ENCODE measurements around the gene GTF2H4.

GTF2H4 gene

GRCh38 chr6:30885999-30886896 lies 21.8 kb upstream of the GTF2H4 start:
- TF ChIP-seq ZNF274 (IDR thresholded peaks at IDR 0.05; ENCODE audit: low read depth, low read length): no peak
- H3K4me3 ChIP-seq (ENCODE audit: low read length): no peak overlapping the region

DNA sequence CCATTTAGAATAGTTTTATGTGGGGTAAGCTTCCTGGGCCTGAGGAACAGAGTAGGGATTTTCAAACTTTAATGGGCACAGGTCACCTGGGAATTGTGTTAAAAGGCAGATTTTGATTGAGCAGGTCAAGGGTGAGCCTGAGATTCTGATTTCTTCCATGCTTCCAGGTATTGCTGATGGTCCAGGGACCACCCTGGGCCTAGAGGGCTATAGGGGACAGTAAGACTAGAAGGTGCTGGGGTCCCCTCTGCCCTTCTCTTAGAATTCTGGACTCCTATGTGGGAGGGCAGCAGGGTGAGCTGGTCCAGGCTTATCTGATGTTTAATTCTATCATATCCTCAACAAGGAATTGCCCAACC lies 21.1 kb upstream of the GTF2H4 start:
- TF ChIP-seq ZNF274 (IDR thresholded peaks at IDR 0.05; ENCODE audit: low read depth, low read length): no peak

DNA sequence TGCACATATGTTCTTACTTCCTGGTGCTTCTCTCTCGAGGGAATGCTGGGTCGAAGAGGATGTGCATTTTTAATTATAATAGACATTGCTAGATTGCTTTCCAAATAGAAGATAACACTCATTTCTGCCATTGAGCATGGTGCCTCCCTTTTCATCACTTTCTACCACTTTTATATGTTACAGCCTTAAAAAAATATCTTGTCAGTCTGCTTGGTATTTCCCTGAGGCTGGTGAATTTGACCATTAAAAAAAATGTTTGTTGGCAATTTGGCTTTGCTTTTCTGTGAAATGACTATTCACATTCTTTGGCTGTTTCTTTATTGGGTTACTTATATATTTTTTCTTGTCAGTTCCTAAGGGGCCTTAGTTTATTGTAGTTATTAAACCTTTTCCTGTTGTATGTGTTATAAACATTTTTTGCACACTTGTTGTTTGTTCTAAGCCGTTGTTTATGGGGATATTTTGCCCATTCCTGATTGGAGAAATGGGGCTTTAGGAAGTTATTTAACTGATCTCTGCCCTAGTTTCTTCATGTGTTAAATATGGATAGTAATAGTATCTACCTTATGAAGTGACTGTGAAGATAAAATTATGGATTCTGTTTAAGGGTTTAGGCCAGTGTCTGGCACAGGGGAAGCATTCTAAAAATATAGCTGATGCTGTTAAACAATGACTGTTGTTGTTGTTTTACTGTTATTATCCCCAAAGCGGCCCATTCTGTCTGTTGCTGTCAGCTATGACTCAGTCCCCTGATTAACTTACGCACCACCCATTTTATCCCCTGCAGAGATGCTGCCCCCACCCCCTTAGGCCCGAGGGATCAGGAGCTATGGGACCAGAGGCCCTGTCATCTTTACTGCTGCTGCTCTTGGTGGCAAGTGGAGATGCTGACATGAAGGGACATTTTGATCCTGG lies 19.8 kb upstream of the GTF2H4 start:
- TF ChIP-seq ZNF274 (IDR thresholded peaks at IDR 0.05; ENCODE audit: low read depth, low read length): no peak
- H3K4me3 ChIP-seq (ENCODE audit: low read length): no peak overlapping the region

More for the DNA sequence above, 21.1 kb upstream of the GTF2H4 start:
- H3K4me3 ChIP-seq (ENCODE audit: low read length): no peak overlapping the region

GRCh38 chr6:30888816-30889495 lies 19.1 kb upstream of the GTF2H4 start:
- no peak overlapping the region for H3K4me3 ChIP-seq (ENCODE audit: low read length)
- no peak for TF ChIP-seq ZNF274 (IDR thresholded peaks at IDR 0.05; ENCODE audit: low read depth, low read length)

- H3K4me3 ChIP-seq (ENCODE audit: low read length): no peak overlapping the region
- no peak for TF ChIP-seq ZNF274 (IDR thresholded peaks at IDR 0.05; ENCODE audit: low read depth, low read length)
These were observed 18.5 kb upstream of the GTF2H4 start for GRCh38 chr6:30889496-30889885.

DNA sequence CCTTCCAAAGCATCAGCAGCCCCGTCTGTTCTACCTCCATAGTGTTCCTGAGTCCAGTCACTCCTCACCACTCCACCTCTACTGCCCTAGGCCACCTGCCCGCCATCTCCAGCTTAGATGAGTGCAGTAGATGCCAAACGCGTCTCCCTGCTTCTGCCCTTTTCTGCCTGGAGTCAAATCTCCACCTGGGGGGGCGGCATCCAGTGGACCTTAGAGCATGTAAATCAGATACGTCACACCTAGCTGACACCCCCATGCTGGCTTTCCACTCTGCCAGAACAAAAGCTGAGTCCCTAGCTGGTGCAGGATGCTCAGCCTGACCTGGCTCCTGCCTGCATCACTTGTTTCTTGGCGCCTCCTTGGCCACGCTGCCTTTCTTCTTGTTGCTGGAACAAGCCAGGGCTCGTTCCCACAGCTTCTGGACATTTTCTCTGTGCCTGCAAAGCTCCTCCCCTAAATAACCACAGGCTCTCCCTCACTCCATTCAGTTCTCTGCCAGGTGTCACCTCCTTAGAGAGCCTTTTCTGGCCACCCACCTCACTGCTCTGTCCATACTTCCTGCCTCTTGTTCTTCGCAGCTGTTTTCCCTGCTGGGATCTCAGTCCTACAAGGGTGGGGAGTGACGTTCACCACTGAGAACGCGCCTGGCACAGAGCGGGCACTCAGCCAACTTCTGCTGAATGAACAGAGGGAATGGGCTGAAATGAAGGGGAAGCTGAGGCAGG lies 17.9 kb upstream of the GTF2H4 start:
- H3K4me3 ChIP-seq (ENCODE audit: low read length): no peak overlapping the region
- TF ChIP-seq ZNF274 (IDR thresholded peaks at IDR 0.05; ENCODE audit: low read depth, low read length): no peak

DNA sequence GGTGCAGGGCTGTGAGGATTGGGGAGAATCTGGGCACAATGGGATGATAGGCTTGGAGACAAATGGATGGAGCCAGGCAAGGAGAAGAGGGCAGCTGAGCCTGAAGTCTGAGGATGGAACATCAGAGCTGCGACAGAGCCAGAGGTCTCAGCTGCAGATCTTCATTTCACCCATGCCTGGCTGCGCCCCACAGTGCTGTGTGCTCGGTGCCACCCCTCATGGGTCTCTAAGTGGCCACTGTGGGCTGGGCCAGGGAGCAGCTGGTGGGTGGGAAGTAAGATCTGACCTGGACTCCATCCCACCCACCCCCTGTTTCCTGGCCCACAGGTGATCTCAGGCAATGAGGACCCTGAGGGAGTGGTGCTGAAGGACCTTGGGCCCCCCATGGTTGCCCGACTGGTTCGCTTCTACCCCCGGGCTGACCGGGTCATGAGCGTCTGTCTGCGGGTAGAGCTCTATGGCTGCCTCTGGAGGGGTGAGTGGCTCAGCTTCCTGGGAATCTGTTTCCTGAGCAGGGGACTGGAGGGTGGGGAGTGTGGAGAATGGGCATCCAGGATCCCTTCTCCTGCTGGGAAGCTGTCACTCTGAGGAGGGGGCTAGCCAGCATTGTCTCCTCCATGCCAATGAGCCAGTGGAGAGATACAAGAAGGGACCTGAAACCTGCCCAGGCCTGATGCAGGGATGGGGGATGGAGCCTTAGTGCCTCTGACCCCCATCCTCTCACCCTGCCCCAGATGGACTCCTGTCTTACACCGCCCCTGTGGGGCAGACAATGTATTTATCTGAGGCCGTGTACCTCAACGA lies 17.2 kb upstream of the GTF2H4 start:
- H3K4me3 ChIP-seq (ENCODE audit: low read length): no peak overlapping the region

DNA sequence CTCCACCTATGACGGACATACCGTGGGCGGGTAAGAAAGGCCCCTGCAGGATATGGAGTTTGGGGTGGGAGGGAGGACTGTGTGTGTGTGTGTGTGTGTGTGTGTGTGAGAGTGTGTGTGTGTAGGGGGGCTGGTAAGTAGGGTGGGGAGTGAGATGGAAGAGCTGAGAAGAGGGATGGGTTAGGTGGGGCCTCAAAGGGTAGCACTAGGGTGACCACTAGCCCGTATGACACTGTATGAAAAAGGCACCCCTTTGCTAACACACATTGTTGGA lies 16.6 kb upstream of the GTF2H4 start:
- no peak for TF ChIP-seq ZNF274 (IDR thresholded peaks at IDR 0.05; ENCODE audit: low read depth, low read length)
- no peak overlapping the region for H3K4me3 ChIP-seq (ENCODE audit: low read length)

More for the DNA sequence above, 17.2 kb upstream of the GTF2H4 start:
- no peak for TF ChIP-seq ZNF274 (IDR thresholded peaks at IDR 0.05; ENCODE audit: low read depth, low read length)

DNA sequence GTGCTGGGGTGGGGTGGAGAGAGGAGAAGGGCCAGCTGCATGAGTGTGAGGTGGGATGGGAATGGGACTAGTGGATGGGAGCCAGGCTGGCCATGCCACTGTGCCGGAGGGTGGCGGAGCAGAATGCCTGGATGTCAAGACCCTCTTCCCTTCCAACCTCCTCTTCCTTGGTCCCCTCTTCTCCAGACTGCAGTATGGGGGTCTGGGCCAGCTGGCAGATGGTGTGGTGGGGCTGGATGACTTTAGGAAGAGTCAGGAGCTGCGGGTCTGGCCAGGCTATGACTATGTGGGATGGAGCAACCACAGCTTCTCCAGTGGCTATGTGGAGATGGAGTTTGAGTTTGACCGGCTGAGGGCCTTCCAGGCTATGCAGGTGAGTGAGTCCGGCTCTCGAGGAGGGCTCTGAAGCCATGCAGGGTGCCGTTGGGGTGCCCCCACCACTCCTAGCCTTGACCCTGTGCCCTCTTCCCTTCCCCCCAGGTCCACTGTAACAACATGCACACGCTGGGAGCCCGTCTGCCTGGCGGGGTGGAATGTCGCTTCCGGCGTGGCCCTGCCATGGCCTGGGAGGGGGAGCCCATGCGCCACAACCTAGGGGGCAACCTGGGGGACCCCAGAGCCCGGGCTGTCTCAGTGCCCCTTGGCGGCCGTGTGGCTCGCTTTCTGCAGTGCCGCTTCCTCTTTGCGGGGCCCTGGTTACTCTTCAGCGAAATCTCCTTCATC lies 16.0 kb upstream of the GTF2H4 start:
- TF ChIP-seq ZNF274 (IDR thresholded peaks at IDR 0.05; ENCODE audit: low read depth, low read length): no peak
- H3K4me3 ChIP-seq (ENCODE audit: low read length): no peak overlapping the region

- TF ChIP-seq ZNF274 (IDR thresholded peaks at IDR 0.05; ENCODE audit: low read depth, low read length): no peak
- H3K4me3 ChIP-seq (ENCODE audit: low read length): no peak overlapping the region
These were observed 14.9 kb upstream of the GTF2H4 start for GRCh38 chr6:30893001-30893591.

- no peak for TF ChIP-seq ZNF274 (IDR thresholded peaks at IDR 0.05; ENCODE audit: low read depth, low read length)
- no peak overlapping the region for H3K4me3 ChIP-seq (ENCODE audit: low read length)
These were observed 14.3 kb upstream of the GTF2H4 start for GRCh38 chr6:30893666-30894065.

- TF ChIP-seq ZNF274 (IDR thresholded peaks at IDR 0.05; ENCODE audit: low read depth, low read length): no peak
- H3K4me3 ChIP-seq (ENCODE audit: low read length): no peak overlapping the region
These were observed 13.6 kb upstream of the GTF2H4 start for GRCh38 chr6:30894381-30894780.

Measured in GM08714 (cell line).